Endometrial microvascular endothelial cells (primary cell): Measurements from ENCODE around the gene USF3. TPM values are rescaled to one million over a fixed set of nuclear protein-coding genes. Genes with fewer than 3 reads are reported as not detected.

Experiments used
- in situ Hi-C: cut with HindIII; loops from 2 replicates; pipeline ENCODE4 v1.10.0; 2017; ENCODE audit warnings: low sequenced_read_pairs, low pct_unique_long_range_greater_than_20kb; ENCODE audit errors: inconsistent ontology term
- total RNA-seq: library from RNA; depleted of rRNA; stranded (reverse); fragments of >200 nt; gene quantifications from one replicate; pipeline ENCODE4 v1.2.3, GENCODE V29; 2015; ENCODE audit errors: inconsistent ontology term

The USF3 gene
- total RNA-seq, 1 donor from 2014 or later: 7.6 TPM

DNA sequence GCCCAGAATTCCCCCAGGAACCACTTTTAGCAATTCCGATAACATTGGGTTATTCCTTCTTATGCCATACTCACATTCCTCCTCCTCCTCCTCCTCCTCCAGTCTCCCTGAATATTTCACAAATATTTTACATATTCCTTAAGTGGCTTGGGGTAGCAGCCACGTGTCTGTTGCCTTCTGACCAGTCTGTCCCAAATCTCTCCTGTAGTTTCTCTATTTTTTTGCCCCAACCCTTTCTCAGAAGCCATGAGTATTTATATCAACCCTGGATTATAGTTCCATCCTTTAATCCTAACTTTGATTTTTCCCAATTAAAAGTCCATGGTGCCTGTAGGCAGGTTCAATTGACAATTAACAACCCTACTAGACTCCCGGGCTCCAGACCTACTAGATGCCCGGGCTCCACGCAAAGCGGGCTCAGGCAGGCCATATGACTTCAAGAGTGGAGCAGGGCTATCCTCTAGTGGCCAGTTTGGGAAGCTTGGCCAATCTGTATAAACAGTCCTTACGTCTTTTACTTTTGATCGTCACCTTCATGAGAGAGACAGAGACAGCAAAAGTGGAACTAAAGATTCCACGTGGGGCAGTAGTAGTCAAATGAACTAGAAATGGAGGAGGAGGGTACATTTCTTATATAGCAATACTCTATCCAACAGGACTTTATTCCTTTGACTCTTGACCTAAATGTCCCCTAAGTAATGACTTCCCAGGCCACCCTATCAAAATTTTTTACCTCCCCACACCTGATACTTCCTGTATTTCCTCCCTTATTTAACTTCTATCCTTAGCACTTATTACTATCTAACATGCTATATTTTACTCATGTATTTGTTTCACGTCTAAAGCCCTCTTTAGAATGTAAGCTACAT, 69.7 kb downstream of the USF3 start:
- in situ Hi-C loops: no loop called here

DNA sequence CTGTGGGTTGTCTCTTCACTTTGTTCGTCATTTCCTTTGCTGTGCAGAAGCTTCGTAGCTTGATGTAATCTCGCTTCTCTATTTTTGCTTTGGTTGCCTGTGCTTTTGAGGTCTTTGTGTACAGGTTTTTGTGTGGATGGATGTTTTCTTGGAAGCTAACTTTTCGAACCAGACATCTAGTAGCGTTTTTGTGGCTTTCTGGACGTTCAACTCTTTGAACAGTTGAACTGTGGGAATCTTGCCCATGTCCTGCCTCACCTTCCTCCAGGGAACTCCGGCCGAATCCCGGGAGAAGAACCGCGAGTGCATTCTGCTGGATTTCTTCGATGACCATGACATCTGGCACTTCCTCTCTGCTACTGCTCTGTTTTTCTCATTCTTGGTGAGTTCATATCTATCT, 70.6 kb downstream of the USF3 start:
- in situ Hi-C loops: no loop called here

DNA sequence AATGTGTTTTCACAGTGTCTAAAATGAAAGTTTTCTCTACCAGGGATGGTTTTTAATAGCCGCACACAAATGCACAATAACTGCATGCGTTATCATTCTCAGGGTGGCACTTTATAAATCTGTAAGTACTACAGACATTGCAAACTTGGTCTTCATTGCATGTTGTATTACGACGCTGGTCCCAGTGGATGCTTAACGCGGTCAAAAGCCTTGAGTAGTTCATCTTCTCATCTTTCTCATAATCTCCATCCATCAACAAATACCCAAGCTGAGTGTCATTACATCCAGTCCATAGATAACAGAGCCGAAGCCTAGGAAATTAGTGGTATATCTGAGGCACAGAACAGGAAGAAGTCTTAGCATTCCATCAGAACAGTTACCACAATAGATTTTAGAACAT, 72.6 kb downstream of the USF3 start:
- in situ Hi-C loops: no loop called here

DNA sequence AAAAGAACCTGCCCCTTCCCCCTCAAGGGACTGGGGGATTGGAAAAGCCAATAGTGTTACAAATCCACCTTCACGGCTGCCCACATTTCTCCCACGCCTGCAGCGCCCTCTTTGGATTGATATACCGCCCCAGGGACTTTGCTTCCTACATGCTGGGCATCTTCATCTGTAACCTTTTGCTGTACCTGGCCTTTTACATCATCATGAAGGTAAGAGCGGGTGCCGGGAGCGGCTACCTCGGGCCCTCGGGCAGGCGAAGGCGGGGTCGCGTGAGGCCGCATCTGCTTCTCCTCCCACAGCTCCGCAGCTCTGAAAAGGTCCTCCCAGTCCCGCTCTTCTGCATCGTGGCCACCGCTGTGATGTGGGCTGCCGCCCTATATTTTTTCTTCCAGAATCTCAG, 73.1 kb downstream of the USF3 start:
- in situ Hi-C loops: no loop called here

- in situ Hi-C loops: no loop called here
Observed at GRCh38 chr3:113620091-113620490, 76.4 kb downstream of the USF3 start.

GRCh38 chr3:113617726-113618125, 78.7 kb downstream of the USF3 start:
- in situ Hi-C loops: no loop called here

DNA sequence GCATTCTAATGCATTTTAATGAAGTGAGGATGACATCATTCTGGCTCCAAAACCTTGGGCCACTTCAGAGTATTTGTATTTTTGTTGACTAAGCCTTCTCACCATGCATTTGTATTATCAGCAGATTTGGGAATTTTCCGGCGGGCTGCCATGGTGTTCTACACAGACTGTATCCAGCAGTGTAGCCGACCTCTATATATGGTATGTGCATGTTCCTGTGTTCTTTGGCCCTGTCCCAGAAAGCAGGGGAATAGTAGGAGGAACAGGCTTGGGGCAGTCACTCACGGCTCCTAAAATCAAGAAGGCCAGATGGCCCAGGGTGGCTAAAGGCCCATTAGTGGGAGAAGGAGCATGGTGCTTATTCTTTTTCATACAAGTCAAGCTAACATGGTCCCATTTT, 80.5 kb downstream of the USF3 start:
- in situ Hi-C loops: no loop called here

DNA sequence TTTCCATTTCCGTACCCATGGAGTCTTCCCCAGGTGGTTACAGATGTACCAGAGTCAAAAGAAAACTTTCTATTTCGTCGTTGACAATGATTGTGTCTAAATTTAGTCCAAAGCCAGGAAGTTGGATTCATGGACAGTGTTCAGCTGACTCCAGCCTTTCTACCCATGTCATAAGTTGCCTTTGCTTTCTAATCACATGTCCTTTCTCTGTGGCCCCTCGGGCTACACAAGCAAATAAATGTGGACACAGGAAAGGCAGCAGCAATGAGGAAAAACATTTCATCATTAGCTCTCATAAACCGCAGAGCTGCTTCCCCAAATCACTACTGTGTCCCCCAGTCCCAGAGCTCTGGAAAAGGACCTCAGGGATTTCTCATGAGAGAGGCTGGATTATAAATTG, 82.0 kb downstream of the USF3 start:
- in situ Hi-C loops: no loop called here

- in situ Hi-C loops: no loop called here
Observed at GRCh38 chr3:113607219-113607596, 89.2 kb downstream of the USF3 start.

DNA sequence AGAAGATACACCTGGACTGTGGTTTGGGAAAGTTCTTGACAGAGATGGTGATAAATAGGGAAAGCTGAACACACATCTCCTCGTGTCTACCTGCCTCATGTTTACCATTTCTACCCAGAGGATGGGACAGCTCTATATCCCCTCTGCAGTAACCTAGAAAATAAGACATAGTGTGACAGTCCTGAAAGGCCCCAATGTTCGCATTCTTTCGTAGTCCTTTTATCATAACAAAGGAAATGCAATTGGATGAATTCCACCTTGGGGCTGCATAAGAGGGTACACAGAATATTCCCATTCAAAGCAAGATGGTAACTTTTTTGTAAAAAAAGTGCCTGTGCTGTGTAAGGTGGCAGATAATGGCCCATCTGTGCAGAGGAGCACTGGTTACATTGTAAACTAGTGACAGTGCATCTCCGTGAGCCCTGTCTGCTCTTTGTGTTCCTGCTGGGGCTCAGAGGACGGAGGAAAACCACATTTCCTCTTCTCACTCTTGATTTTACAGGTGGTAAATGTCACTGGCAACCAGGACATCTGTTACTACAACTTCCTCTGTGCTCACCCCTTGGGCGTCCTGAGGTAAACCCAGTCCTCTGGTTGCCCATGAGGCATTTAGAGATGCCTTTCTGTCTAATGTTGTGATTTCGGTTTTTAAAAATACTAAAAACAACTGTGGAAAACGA, 89.8 kb downstream of the USF3 start:
- in situ Hi-C loops: no loop called here

- in situ Hi-C loops: no loop called here
Observed at GRCh38 chr3:113602836-113603235, 93.6 kb downstream of the USF3 start.

- in situ Hi-C loops: no loop called here
Observed at GRCh38 chr3:113602256-113602655, 94.2 kb downstream of the USF3 start.

DNA sequence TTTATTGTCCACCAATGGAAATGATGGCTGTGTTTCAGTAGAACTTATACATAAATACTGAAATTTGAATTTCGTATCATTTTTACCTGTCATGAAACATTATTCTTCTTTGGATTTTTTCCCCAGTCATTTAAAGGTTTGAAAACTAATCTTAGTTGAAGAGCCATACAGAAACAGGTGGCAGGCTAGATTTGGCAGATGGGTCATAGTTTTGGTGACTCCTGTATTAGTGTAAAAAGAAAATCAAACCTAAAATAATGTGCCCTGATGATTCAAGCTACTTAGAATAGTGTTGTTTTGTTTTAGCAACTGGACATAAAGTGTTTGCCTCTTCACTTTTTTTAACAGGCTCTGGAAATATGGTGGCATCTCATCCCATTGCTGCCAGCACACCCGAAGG, 95.2 kb downstream of the USF3 start:
- in situ Hi-C loops: no loop called here

GRCh38 chr3:113600418-113601182, 95.8 kb downstream of the USF3 start:
- in situ Hi-C loops: no loop called here

Other genes starting within 250 kb of the USF3 start
- gene SPICE1, start 181.5 kb downstream of the USF3 start, total RNA-seq: 2.9 TPM
- not detected for gene SIDT1, start 164.1 kb downstream of the USF3 start, total RNA-seq
- 143 TPM for gene NAA50, start 49.6 kb upstream of the USF3 start, total RNA-seq
- gene ATP6V1A, start 50.4 kb upstream of the USF3 start, total RNA-seq: 66.5 TPM
- gene GRAMD1C, start 142.1 kb upstream of the USF3 start, total RNA-seq: 5.2 TPM